Esophagus squamous epithelium (tissue), 4 donors: ENCODE measurements around the gene CREB5.

ENCODE experiments used
- POLR2A ChIP-seq, 4 donors: fragments of 450-650 bp; IDR thresholded peaks; one replicate each; pipeline ENCODE4 v1.6.1; 2017; ENCODE audit warnings: antibody characterized with exemption in 4 of 4, mild to moderate bottlenecking in 4 of 4, moderate library complexity in 3 of 4
- TF ChIP-seq, protein P1 (sequence below), 6 experiments: fragments of 450-650 bp in 4 of 6; fragments of 200-600 bp in 2 of 6; sonication (generic) in 2 of 6; IDR thresholded peaks; one replicate each; pipeline ENCODE4 v1.5.1; 2016 to 2019; ENCODE audit warnings: antibody characterized with exemption in 6 of 6, mild to moderate bottlenecking in 4 of 6, moderate library complexity in 4 of 6

DNA sequence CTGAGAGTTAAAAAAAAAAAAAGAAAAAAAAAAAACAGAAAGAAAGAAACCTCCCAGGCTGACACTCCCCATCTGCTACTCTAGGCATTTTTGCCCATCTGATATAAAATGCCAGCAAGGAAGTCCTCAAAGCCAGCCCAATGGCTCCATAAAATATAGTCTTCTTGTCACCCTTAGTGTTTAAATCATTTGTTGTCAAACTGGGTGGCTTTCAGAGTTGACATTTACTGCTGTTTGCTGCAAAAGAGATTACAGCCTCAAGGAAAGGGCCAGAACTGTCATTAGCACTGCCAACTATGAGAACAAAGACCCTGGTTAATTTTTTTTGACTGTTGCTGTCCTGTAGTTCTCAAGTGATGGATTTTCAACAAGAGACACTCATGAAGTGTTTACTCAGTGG is 459.3 kb downstream of the CREB5 start:
- TF ChIP-seq, protein P1, sequence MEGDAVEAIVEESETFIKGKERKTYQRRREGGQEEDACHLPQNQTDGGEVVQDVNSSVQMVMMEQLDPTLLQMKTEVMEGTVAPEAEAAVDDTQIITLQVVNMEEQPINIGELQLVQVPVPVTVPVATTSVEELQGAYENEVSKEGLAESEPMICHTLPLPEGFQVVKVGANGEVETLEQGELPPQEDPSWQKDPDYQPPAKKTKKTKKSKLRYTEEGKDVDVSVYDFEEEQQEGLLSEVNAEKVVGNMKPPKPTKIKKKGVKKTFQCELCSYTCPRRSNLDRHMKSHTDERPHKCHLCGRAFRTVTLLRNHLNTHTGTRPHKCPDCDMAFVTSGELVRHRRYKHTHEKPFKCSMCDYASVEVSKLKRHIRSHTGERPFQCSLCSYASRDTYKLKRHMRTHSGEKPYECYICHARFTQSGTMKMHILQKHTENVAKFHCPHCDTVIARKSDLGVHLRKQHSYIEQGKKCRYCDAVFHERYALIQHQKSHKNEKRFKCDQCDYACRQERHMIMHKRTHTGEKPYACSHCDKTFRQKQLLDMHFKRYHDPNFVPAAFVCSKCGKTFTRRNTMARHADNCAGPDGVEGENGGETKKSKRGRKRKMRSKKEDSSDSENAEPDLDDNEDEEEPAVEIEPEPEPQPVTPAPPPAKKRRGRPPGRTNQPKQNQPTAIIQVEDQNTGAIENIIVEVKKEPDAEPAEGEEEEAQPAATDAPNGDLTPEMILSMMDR (IDR thresholded peaks at IDR 0.05): no peak
- no peak for TF ChIP-seq POLR2A (IDR thresholded peaks at IDR 0.05)
